Calu3 (cell line): Measurements from ENCODE around the gene DDX4. TPM values are rescaled to one million over a fixed set of nuclear protein-coding genes. Genes with fewer than 3 reads are reported as not detected.
"Not testable (repeated sequence)": the region's sequence is repeated elsewhere in the genome, so short reads cannot be mapped to it uniquely, and the experiment has no call there.

Source experiments
- BruUV-seq: library from RNA; stranded (reverse); fragments of 400-500 nt; replicated peaks from 2 replicates; lab custom pipeline; 2021; lab: Mats Ljungman, UMichigan
- CTCF ChIA-PET: fragments of 300-600 bp; sonication (Branson Sonifier 250); formaldehyde crosslinking; loops from one replicate; lab custom pipeline; 2022; ENCODE audit warnings: antibody characterized with exemption; lab: Charles Lee
- DNase-seq: peaks from one replicate; pipeline ENCODE4 v3.0.0; 2022
- H3K27ac Mint-ChIP-seq: one replicate; pipeline ENCODE4 v1.8.0; 2022; ENCODE audit warnings: mixed read lengths; ENCODE audit not compliant: unreplicated experiment
- H3K27me3 Mint-ChIP-seq: one replicate; pipeline ENCODE4 v1.8.0; 2022; ENCODE audit warnings: mixed read lengths; ENCODE audit not compliant: unreplicated experiment
- H3K36me3 Mint-ChIP-seq: one replicate; pipeline ENCODE4 v1.8.0; 2022; ENCODE audit warnings: mild to moderate bottlenecking, moderate library complexity, mixed read lengths; ENCODE audit not compliant: insufficient read depth, unreplicated experiment
- H3K4me1 Mint-ChIP-seq: one replicate; pipeline ENCODE4 v1.8.0; 2022; ENCODE audit warnings: mild to moderate bottlenecking, low read depth, mixed read lengths; ENCODE audit not compliant: unreplicated experiment
- H3K4me3 Mint-ChIP-seq: one replicate; pipeline ENCODE4 v1.8.0; 2022; ENCODE audit warnings: mild to moderate bottlenecking, low read depth, moderate library complexity, mixed read lengths; ENCODE audit not compliant: unreplicated experiment
- H3K9me3 Mint-ChIP-seq: one replicate; pipeline ENCODE4 v1.8.0; 2022; ENCODE audit warnings: low read depth, mixed read lengths; ENCODE audit not compliant: unreplicated experiment
- CTCF ChIP-seq: fragments of 200-600 bp; IDR thresholded peaks from one replicate; pipeline ENCODE4 v1.8.0; 2022; ENCODE audit warnings: antibody characterized with exemption; ENCODE audit not compliant: unreplicated experiment
- intact Hi-C: fragments of 100-400 bp; cut with micrococcal nuclease; formaldehyde crosslinking; loops from one replicate; pipeline ENCODE4 v1.10.0; 2022; ENCODE audit not compliant: unreplicated experiment
- total RNA-seq: library from RNA; stranded (reverse); gene quantifications from 2 replicates; pipeline ENCODE4 v1.2.3, GENCODE V29; 2022

Gene DDX4
- total RNA-seq, 1 experiment from 2014 or later, result not detected

- intact Hi-C loops, result loop anchor here (5.0 kb wide), 1 partner anchor 208 kb away; no protein-coding TSS in a partner anchor
- BruUV-seq, result no TSS peak
- Mint-ChIP-seq H3K36me3 (peaks cover 17% of the 10 kb centered on the region), H3K9me3 (peaks cover 3% of the 10 kb centered on the region), H3K27ac (no peak overlapping the region), H3K4me1 (no peaks in the 10 kb centered on the region), H3K4me3 (no peak overlapping the region), H3K27me3 (no peaks in the 10 kb centered on the region)
- no peak for DNase-seq
- no peak for TF ChIP-seq CTCF
- CTCF ChIA-PET, result no interaction called here
Measured at GRCh38 chr5:55714749-55715148, 23.1 kb upstream of the DDX4 start.

GRCh38 chr5:55715519-55716078 is 22.3 kb upstream of the DDX4 start:
- no TSS peak for BruUV-seq
- Mint-ChIP-seq H3K4me3 (no peak overlapping the region), H3K36me3 (peaks cover 17% of the 10 kb centered on the region)

GRCh38 chr5:55719026-55719425 is 18.8 kb upstream of the DDX4 start:
- H3K36me3 Mint-ChIP-seq, DNase-seq, BruUV-seq, H3K4me3 Mint-ChIP-seq, intact Hi-C loops, H3K27ac Mint-ChIP-seq, CTCF ChIA-PET, H3K9me3 Mint-ChIP-seq, H3K4me1 Mint-ChIP-seq, H3K27me3 Mint-ChIP-seq: not testable (repeated sequence)

More at GRCh38 chr5:55715519-55716078, 22.3 kb upstream of the DDX4 start:
- CTCF ChIA-PET, result no interaction called here
- H3K9me3 Mint-ChIP-seq, result peaks cover 3% of the 10 kb centered on the region
- TF ChIP-seq CTCF, result no peak
- H3K27me3 Mint-ChIP-seq, result no peaks in the 10 kb centered on the region
- H3K4me1 Mint-ChIP-seq, result no peaks in the 10 kb centered on the region
- H3K27ac Mint-ChIP-seq, result no peak overlapping the region
- DNase-seq, result no peak
- intact Hi-C loops, result no loop called here

- CTCF ChIA-PET, result no interaction called here
- H3K9me3 Mint-ChIP-seq, result peaks cover 3% of the 10 kb centered on the region
- no peaks in the 10 kb centered on the region for H3K4me1 Mint-ChIP-seq
- no peak overlapping the region for H3K27ac Mint-ChIP-seq
- H3K36me3 Mint-ChIP-seq, result no peaks in the 10 kb centered on the region
- intact Hi-C loops, result no loop called here
- no peak for DNase-seq
- H3K4me3 Mint-ChIP-seq, result no peak overlapping the region
- H3K27me3 Mint-ChIP-seq, result no peaks in the 10 kb centered on the region
- TF ChIP-seq CTCF, result no peak
- BruUV-seq, result no TSS peak
Measured at GRCh38 chr5:55720188-55720703, 17.6 kb upstream of the DDX4 start.

- Mint-ChIP-seq H3K27me3 (no peaks in the 10 kb centered on the region), H3K4me3 (no peak overlapping the region), H3K36me3 (no peaks in the 10 kb centered on the region), H3K27ac (no peak overlapping the region), H3K4me1 (no peaks in the 10 kb centered on the region), H3K9me3 (no peaks in the 10 kb centered on the region)
- BruUV-seq, result no TSS peak
- intact Hi-C loops, result no loop called here
- TF ChIP-seq CTCF, result no peak
- CTCF ChIA-PET, result no interaction called here
- no peak for DNase-seq
Measured at GRCh38 chr5:55724281-55724680, 13.6 kb upstream of the DDX4 start.
